HepG2 (cell line): Measurements from ENCODE around the gene CAPN3. TPM values are rescaled to one million over a fixed set of nuclear protein-coding genes. Genes with fewer than 3 reads are reported as not detected.

Experiments
- ATAC-seq: fragments of 200-7000 bp; cut with Tn5 transposase; 3 replicates; pipeline ENCODE4 v1.9.1; 2020; ENCODE audit warnings: mild to moderate bottlenecking, moderate library complexity
- BruUV-seq: library from RNA; stranded (reverse); fragments of 400-500 nt; replicated peaks from 2 replicates; lab custom pipeline; 2021; lab: Mats Ljungman, UMichigan
- CTCF ChIA-PET: fragments of 300-600 bp; formaldehyde crosslinking; extraction: SDS; loops from one replicate; lab custom pipeline; 2021; ENCODE audit warnings: low total read pairs, inconsistent platforms, low intra/inter-chr PET ratio; lab: Yijun Ruan, JAX
- POLR2A ChIA-PET: fragments of 350-600 bp; sonication (Branson Sonifier 250); formaldehyde crosslinking; loops from one replicate; lab custom pipeline; 2020; ENCODE audit warnings: antibody characterized with exemption, inconsistent platforms; lab: Yijun Ruan, JAX
- DNase-seq: peaks from one replicate; pipeline ENCODE4 v3.0.0-alpha.2; 2015; ENCODE audit warnings: low spot score
- FAIRE-seq: peaks from 3 replicates; lab custom pipeline; 2011; peaks lifted over from hg19 to GRCh38; lab: Jason Lieb, UNC
- H2AFZ ChIP-seq: one replicate; pipeline ENCODE4 v1.6.1; 2011; ENCODE audit warnings: low read length, inconsistent platforms
- H3K27ac ChIP-seq: fragments of 300-600 bp; 3 replicates; pipeline ENCODE4 v1.8.0; 2011; ENCODE audit warnings: mixed run types, mild to moderate bottlenecking, mixed read lengths, low read length, inconsistent platforms; ENCODE audit not compliant: insufficient read depth; ENCODE audit errors: extremely low read length
- H3K27me3 ChIP-seq, 2 experiments: fragments of 200-600 bp in 1 of 2; 2 replicates in 1 of 2; 3 replicates in 1 of 2; pipeline versions ENCODE4 v1.6.0 to v1.8.0; 2011; ENCODE audit warnings: low read length in 2 of 2, mild to moderate bottlenecking in 2 of 2, moderate library complexity in 2 of 2, inconsistent platforms in 1 of 2; ENCODE audit not compliant: insufficient read depth in 2 of 2, control insufficient read depth in 1 of 2
- H3K36me3 ChIP-seq, 2 experiments: fragments of 200-600 bp in 1 of 2; replicated peaks in 1 of 2; 2 replicates in 1 of 2; 3 replicates in 1 of 2; pipeline versions ENCODE4 v1.5.1 to v1.8.0; 2011; ENCODE audit warnings: low read length in 2 of 2, inconsistent platforms in 1 of 2; ENCODE audit not compliant: insufficient read depth in 2 of 2, control insufficient read depth in 1 of 2
- H3K4me1 ChIP-seq: 2 replicates; pipeline ENCODE4 v1.5.1; 2012; ENCODE audit warnings: low read length, inconsistent platforms; ENCODE audit not compliant: insufficient read depth
- H3K4me2 ChIP-seq: 2 replicates; pipeline ENCODE4 v1.6.0; 2011; ENCODE audit warnings: low read depth, low read length, inconsistent platforms
- H3K4me3 ChIP-seq, 3 experiments: fragments of 200-600 bp in 1 of 3; sonication (generic), shearing (Covaris generic) in 1 of 3; replicated peaks in 1 of 3; 2 replicates each; pipeline ENCODE4 v1.5.1; 2011 to 2016; ENCODE audit warnings: low read length in 3 of 3, inconsistent platforms in 2 of 3, low read depth in 2 of 3, mild to moderate bottlenecking in 2 of 3, control low read depth in 1 of 3, mixed read lengths in 1 of 3; ENCODE audit not compliant: insufficient read depth in 1 of 3
- H3K79me2 ChIP-seq: one replicate; pipeline ENCODE4 v1.6.1; 2011; ENCODE audit warnings: low read length, inconsistent platforms; ENCODE audit not compliant: insufficient read depth
- H3K9ac ChIP-seq: 2 replicates; pipeline ENCODE4 v1.6.0; 2011; ENCODE audit warnings: mild to moderate bottlenecking, low read depth, low read length, inconsistent platforms; ENCODE audit not compliant: insufficient read depth
- H3K9me3 ChIP-seq: 2 replicates; pipeline ENCODE4 v1.5.1; 2012; ENCODE audit warnings: mild to moderate bottlenecking, low read length
- H4K20me1 ChIP-seq: 2 replicates; pipeline ENCODE4 v1.6.0; 2011; ENCODE audit warnings: inconsistent platforms, mild to moderate bottlenecking, low read length, moderate library complexity; ENCODE audit not compliant: insufficient read depth
- CHD2 ChIP-seq: IDR thresholded peaks from 2 replicates; pipeline ENCODE4 v1.6.1; 2011; ENCODE audit warnings: low read depth, low read length, improper control_type of control experiment
- CHD4 ChIP-seq: fragments of 200-600 bp; sonication (generic); IDR thresholded peaks from 2 replicates; pipeline ENCODE4 v1.7.0; 2017; ENCODE audit warnings: mild to moderate bottlenecking, low read length, borderline replicate concordance
- LCORL ChIP-seq, 2 experiments: fragments of 450-650 bp in 1 of 2; sonication (generic) in 1 of 2; formaldehyde crosslinking in 1 of 2; IDR thresholded peaks; 2 replicates each; pipeline versions ENCODE4 v1.5.0 to v1.6.1; 2017 to 2020; ENCODE audit warnings: antibody characterized with exemption in 1 of 2, missing genetic modification reagents in 1 of 2
- NR2C2 ChIP-seq: sonication (generic); formaldehyde crosslinking; IDR thresholded peaks from 2 replicates; pipeline ENCODE4 v1.4.0; 2020; ENCODE audit warnings: missing genetic modification reagents, mild to moderate bottlenecking, moderate library complexity, borderline replicate concordance
- NR2F1 ChIP-seq, 2 experiments: fragments of 450-650 bp in 1 of 2; formaldehyde crosslinking in 1 of 2; IDR thresholded peaks; 2 replicates each; pipeline versions ENCODE4 v1.5.0 to v1.6.1; 2016 to 2020; ENCODE audit warnings: mild to moderate bottlenecking in 1 of 2, missing compliant biosample characterization in 1 of 2, missing genetic modification reagents in 1 of 2, moderate library complexity in 1 of 2
- SNRNP70 ChIP-seq: fragments of 200-400 bp; formaldehyde crosslinking; IDR thresholded peaks from 2 replicates; pipeline ENCODE4 v1.6.1; 2017; ENCODE audit warnings: mild to moderate bottlenecking, low read depth, low read length, moderate library complexity
- ZNF841 ChIP-seq: sonication (generic); formaldehyde crosslinking; IDR thresholded peaks from 2 replicates; pipeline ENCODE4 v1.8.1; 2023; ENCODE audit warnings: missing genetic modification reagents, borderline replicate concordance
- WGBS: methylation state at CpG from one replicate; pipeline ENCODE4 v1.1.6; 2017; ENCODE audit warnings: low lambda C conversion rate; 5-methylcytosine and 5-hydroxymethylcytosine counted together
- in situ Hi-C: cut with HindIII; loops from 2 replicates; pipeline ENCODE4 v1.10.0; 2017; ENCODE audit warnings: low pct_unique_long_range_greater_than_20kb; ENCODE audit not compliant: extremely low pct_ligation_motif_present
- intact Hi-C: fragments of 100-400 bp; cut with micrococcal nuclease; formaldehyde crosslinking; loops from one replicate; pipeline ENCODE4 v1.10.0; 2022; ENCODE audit not compliant: unreplicated experiment
- polyA plus RNA-seq, 8 experiments: library from polyadenylated mRNA; depleted of rRNA in 3 of 8; stranded (reverse) in 7 of 8; unstranded in 1 of 8; fragments of >200 nt; fragmentation: Illumina TruSeq in 4 of 8; extraction: Trizol in 4 of 8; gene quantifications; 2 replicates each; pipeline versions ENCODE4 v1.2.1 to v1.2.3, GENCODE V29; 2011 to 2016; ENCODE audit warnings: low read depth in 4 of 8, missing spikeins in 1 of 8, mixed read lengths in 1 of 8; ENCODE audit not compliant: insufficient read depth in 1 of 8
- total RNA-seq, 5 experiments: library from RNA; depleted of rRNA; stranded (reverse); fragments of >200 nt; fragmentation: Illumina TruSeq; extraction: Trizol; gene quantifications; 2 replicates each; pipeline ENCODE4 v1.2.3, GENCODE V29; 2016; ENCODE audit warnings: low read depth in 1 of 5

CAPN3 gene
- total and polyA plus RNA-seq, 2 of the 13 experiments (the other 11 are each of a cell fraction or from before 2014, with no cell fraction given): 1.3 to 4.6 TPM

- Histone ChIP-seq H3K27ac (no peak overlapping the region), H3K79me2 (no peaks in the 10 kb centered on the region)
- intact Hi-C loops: no loop called here
- no peak for DNase-seq
- no peak for TF ChIP-seq CHD4
- TF ChIP-seq LCORL (IDR thresholded peaks at IDR 0.05): no peak
- TF ChIP-seq LCORL (CRISPR knock-in tag; IDR thresholded peaks at IDR 0.05): no peak
- no peak for TF ChIP-seq SNRNP70
- TF ChIP-seq ZNF841 (CRISPR knock-in tag): no peak
- TF ChIP-seq CHD2: no peak
- no peak for TF ChIP-seq NR2F1 (CRISPR knock-in tag; IDR thresholded peaks at IDR 0.05)
- no peak for TF ChIP-seq NR2C2 (CRISPR knock-in tag)
- TF ChIP-seq, all 625 proteins: peak for 0
- no peaks in the 10 kb centered on the region for H3K9me3 ChIP-seq
- no peaks in the 10 kb centered on the region for H4K20me1 ChIP-seq
- no peak overlapping the region for H2AFZ ChIP-seq
- BruUV-seq: no TSS peak
- no peak overlapping the region for H3K4me3 ChIP-seq
- H3K9ac ChIP-seq: no peak overlapping the region
- no peaks in the 10 kb centered on the region for H3K4me1 ChIP-seq
- H3K27me3 ChIP-seq: no peaks in the 10 kb centered on the region
- no peak overlapping the region for H3K4me2 ChIP-seq
- CTCF ChIA-PET: no interaction called here
- in situ Hi-C loops: no loop called here
- FAIRE-seq (no peak), ATAC-seq (no peak)
- 95% methylated on average over 3 of the region's 3 CpGs for WGBS
- POLR2A ChIA-PET: no interaction called here
- peaks cover 0 to 4% of the 10 kb centered on the region in 2 experiments; a peak in 2 of 5 replicates for H3K36me3 ChIP-seq
Measured at GRCh38 chr15:42456971-42457370, 97.7 kb downstream of the CAPN3 start.
